DND-41 (cell line): ENCODE results near the gene SEC16A.

Source experiments
- CTCF ChIP-seq: IDR thresholded peaks from 2 replicates; pipeline ENCODE4 v1.5.1; 2012; ENCODE audit warnings: borderline replicate concordance, low read length, moderate library complexity, mild to moderate bottlenecking; ENCODE audit not compliant: poor library complexity, severe bottlenecking; ENCODE audit errors: extremely low read depth
- EZH2 ChIP-seq: IDR thresholded peaks from 3 replicates; pipeline ENCODE4 v1.6.1; 2012; ENCODE audit warnings: borderline replicate concordance, low read depth, mild to moderate bottlenecking, moderate library complexity, low read length, inconsistent platforms; ENCODE audit not compliant: severe bottlenecking

GRCh38 chr9:136522314-136523237 lies 39.7 kb upstream of the SEC16A start:
- TF ChIP-seq CTCF: no peak
- TF ChIP-seq EZH2: no peak
